KOPT-K1 (cell line): ENCODE results near the gene USP36.

ENCODE experiments used
- H3K27ac ChIP-seq: fragments of 200-600 bp; sonication (generic); 2 replicates; pipeline ENCODE4 v1.5.1; 2016; ENCODE audit warnings: antibody characterized with exemption, mild to moderate bottlenecking, low read depth, low read length; ENCODE audit not compliant: poor library complexity, severe bottlenecking
- H3K36me3 ChIP-seq: fragments of 200-600 bp; sonication (generic); 2 replicates; pipeline ENCODE4 v1.5.1; 2017; ENCODE audit warnings: antibody characterized with exemption, mild to moderate bottlenecking, low read length, moderate library complexity; ENCODE audit not compliant: insufficient read depth
- H3K9me3 ChIP-seq: fragments of 200-600 bp; sonication (generic); 2 replicates; pipeline ENCODE4 v1.5.1; 2017; ENCODE audit warnings: antibody characterized with exemption, low read length, mild to moderate bottlenecking; ENCODE audit not compliant: insufficient read depth, poor library complexity, severe bottlenecking

Gene USP36

DNA sequence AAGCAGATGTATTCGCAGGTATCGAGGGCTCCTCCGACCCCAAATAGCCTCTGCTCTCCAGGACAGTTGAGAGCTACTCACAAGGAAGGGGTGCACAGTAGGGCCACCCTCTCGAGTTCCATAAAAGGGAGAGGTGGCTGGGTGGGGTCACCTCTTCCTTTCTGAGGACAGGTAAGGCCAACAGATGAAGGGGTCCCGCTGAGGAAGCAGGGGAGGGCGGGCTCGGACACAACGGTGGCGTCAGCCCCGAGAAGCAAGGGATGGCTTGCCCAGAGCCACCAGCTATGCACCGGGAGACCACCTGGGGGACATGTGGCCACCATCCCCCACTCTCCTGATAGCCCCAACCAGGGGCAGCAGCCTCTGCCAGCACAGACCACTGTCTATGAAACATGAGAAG, 43.4 kb downstream of the USP36 start:
- Histone ChIP-seq H3K9me3 (no peaks in the 10 kb centered on the region), H3K36me3 (peaks cover 98% of the 10 kb centered on the region), H3K27ac (no peak overlapping the region)

DNA sequence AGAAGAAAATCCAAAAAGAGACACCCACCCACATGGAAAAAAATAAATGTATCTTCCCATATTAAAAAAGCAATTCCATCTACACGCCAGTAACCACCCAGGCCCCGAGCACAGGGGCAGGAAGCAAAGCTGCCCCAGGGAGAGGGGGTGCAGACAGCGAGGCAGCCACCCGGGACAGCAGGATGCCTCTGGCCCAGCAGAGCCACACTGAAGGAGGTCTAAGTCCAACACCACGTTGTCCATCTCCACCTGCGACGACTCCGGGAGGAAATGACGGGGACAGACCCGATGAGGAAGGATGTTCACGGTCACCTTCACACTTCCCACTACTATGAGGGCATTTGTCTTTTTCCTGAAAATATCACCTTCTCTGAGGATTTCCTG, 44.1 kb downstream of the USP36 start:
- Histone ChIP-seq H3K9me3 (no peaks in the 10 kb centered on the region), H3K36me3 (peaks cover 99% of the 10 kb centered on the region), H3K27ac (no peak overlapping the region)

DNA sequence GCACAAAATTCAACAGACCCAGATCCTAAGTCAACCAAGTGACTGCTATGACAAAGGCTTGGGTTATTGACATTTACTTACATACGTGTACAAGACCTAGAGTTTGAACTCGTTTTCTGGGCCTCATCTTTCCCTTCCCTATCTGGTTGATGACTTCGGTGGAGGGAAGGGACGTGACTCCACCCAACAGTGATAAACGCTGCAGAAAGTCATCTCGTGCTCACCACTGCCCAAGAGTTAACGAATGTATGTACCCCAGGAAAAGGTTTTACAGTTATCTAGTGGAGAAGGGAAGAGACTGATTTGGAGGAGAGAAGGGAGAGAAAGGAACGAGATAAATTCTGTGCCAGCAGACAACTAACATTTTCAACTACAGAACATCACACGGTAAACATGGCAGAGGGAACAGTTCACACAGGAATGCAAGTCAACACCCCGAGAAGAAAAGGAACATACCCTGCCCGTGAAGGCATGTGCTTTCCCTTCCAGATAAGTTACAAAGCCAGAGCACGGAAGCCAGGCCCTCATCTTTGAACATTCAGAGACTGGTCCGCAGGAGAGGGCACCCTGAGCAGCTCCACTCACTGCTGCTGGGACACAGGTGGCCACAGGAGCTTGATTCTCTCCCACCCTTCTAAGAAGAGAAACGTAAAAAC, 44.6 kb downstream of the USP36 start:
- no peak overlapping the region for H3K27ac ChIP-seq
- H3K9me3 ChIP-seq = no peaks in the 10 kb centered on the region
- H3K36me3 ChIP-seq = peaks cover 98% of the 10 kb centered on the region

DNA sequence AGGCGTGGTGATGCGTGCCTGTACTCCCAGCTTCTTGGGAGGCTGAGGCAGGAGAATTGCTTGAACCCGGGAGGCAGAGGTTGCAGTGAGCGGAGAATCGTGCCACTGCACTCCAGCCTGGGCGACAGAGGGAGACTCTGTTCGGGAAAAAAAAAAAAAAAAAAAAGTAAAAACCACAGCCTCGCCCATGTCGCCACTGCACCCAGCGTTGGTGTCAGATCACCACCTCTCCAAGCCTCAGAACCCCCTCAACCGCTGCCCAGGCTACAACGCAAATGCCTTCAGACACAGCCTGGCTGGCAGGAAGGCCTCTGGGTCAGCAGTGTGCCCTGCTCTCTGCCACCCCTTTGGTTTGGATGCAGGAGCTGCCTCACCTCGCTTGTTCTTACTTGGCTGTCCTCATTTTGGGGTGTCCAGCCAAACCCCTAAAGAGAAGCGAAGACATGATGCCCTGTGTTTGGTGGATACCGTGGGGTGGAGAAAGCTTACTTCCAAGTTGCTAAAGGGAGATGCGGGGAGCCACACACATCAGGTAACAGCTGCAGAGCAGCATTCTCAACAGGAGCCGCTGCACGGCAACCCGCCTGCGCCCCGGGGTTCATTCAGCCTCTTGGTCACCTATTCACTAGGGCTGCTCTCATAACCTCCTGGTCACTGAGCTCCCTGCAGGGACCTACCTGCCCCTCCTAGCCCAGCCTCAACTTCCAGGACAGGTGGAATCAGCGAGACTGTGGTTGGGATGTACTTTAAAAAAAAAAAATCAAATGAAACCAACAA, 45.6 kb downstream of the USP36 start:
- Histone ChIP-seq H3K27ac (no peak overlapping the region), H3K9me3 (no peaks in the 10 kb centered on the region), H3K36me3 (peaks cover 96% of the 10 kb centered on the region)

DNA sequence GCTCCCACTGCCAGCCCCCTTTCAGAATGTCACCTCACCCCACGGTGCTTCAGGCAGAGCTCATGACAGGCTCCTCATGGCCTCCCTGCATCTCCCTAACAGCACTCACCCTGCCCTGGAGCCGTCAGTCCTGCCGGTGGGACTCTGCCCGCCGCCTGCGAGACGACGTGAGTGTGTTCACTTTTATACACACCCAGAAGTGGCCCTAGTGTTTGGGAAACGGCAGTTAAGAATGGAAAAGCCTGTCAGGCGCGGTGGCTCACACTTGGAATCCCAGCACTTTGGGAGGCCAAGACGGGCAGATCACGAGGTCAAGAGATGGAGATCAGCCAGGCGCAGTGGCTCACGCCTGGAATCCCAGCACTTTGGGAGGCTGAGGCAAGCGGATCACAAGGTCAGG, 46.2 kb downstream of the USP36 start:
- Histone ChIP-seq H3K27ac (no peak overlapping the region), H3K36me3 (peaks cover 92% of the 10 kb centered on the region), H3K9me3 (no peaks in the 10 kb centered on the region)

DNA sequence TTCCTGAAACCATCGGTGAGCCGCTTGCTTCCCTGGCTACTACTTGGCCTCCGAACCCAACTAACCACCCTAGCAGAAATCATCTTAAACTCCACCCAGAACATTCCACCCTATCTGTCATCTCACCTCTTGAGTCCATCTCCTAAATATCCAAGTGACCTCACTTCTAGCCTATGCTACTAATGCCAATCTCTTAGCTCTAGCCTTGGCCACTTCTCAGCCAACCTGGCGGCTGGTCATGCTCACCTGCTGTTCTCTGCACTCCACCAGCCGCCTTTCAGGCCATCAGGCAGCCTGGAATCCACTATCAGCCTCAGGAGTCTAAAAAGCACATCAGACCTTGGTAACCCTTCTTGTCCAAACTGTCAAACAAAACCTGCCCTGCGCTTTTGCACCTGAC, 46.6 kb downstream of the USP36 start:
- peaks cover 91% of the 10 kb centered on the region for H3K36me3 ChIP-seq
- no peaks in the 10 kb centered on the region for H3K9me3 ChIP-seq
- H3K27ac ChIP-seq = no peak overlapping the region

DNA sequence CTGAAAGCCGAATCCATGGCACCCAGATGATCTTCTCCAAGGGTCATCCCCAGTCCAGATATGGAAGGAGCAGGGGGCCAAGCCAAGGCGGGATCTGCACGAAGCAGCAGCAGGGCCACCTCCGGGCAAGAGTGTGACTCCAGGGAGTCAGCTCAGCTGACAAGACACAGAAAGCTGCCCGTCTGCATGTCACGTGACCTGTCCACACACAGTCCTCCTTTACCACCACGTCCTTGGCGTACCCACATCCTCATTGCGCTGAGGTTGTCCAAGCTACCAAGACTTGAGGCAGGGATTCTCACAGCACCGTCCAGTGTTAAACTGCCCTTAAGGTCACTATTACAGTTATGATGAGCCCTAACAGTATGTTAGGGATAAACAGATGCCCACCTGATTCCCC, 47.2 kb downstream of the USP36 start:
- no peak overlapping the region for H3K27ac ChIP-seq
- peaks cover 85% of the 10 kb centered on the region for H3K36me3 ChIP-seq
- no peaks in the 10 kb centered on the region for H3K9me3 ChIP-seq

DNA sequence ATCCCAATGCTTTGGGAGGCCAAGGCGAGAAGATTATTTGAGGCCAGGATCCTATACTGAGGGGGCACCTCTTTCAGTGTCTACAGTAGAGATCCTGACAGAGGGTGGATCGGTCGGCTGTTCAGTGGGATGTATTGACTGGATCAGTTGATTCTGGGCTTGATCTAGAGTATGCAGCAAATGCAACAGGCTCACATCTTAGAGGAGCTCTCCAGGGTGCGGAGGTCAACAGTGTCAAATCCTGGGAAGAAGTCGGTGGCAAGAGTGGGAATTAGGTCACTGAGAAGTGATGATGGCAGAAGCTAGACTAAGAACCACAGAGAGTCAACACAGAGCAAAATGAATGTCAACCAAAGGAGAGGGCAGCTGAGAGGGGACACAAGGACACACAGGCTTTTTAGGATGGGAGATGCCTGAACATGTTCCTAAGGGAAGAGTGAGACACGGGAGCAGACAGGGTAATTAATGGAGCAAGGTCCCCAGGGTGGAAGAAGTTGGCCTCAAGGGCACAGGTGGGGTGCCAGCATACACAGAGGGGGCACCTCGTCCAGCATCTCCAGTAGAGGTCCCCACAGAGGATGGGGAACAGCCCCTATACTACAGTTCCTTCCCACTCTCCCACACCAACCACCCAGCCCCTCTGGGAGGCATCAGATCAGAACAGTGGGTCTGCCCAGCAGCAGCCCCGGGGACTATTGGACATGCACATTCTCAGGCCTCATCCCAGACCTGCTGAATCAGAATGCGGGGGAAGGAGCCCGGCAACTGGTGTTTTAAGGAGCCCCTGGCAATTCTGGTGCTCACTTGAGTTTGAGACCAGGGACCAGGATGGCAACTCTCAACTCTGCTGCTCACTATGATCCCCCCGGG, 48.5 kb downstream of the USP36 start:
- H3K27ac ChIP-seq = no peak overlapping the region
- H3K36me3 ChIP-seq = peaks cover 72% of the 10 kb centered on the region
- no peaks in the 10 kb centered on the region for H3K9me3 ChIP-seq

DNA sequence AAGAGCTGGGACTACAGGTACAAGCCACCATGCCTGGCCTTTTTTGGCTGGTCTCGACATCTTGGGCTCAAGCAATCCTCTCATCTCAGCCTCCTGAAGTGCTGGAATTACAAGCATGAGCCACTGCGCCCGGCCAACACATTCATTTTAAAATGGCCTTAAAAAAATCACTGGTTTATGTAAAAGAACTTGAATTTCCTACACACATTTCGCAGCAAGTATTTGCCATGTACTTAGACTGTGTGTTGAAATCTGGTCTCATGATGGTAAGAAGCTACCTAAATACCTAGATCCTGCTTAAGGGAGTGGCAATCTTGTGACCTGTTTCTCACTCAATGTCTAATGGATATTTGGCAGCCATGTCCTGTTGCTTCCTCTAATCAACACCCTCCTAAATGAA, 50.1 kb downstream of the USP36 start:
- H3K9me3 ChIP-seq = no peaks in the 10 kb centered on the region
- H3K27ac ChIP-seq = no peak overlapping the region
- H3K36me3 ChIP-seq = peaks cover 56% of the 10 kb centered on the region

DNA sequence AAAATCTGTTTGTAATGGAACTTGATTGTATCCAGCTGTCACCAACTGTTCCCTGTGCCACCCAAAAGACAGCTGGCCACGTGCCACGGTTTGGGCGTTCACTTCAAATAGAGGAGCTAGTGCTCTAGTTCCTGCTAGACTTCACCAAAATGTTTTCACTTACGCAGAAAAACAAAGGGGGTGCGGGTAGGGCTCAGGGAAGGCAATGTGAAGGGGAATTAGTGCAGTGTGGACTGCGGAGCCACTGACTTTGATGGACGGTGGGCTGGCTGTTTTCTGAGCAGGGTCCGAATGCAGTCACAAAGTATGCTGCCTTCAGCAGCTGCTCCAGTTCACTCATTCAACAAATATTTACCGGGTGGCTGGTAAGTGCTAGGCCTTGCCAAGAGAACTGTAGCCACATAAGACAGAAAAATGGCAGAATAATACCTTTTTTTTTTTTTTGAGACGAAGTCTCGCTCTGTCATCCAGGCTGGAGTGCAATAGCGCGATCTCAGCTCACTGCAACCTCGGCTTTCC, 50.9 kb downstream of the USP36 start:
- peaks cover 48% of the 10 kb centered on the region for H3K36me3 ChIP-seq
- H3K9me3 ChIP-seq = no peaks in the 10 kb centered on the region
- no peak overlapping the region for H3K27ac ChIP-seq

DNA sequence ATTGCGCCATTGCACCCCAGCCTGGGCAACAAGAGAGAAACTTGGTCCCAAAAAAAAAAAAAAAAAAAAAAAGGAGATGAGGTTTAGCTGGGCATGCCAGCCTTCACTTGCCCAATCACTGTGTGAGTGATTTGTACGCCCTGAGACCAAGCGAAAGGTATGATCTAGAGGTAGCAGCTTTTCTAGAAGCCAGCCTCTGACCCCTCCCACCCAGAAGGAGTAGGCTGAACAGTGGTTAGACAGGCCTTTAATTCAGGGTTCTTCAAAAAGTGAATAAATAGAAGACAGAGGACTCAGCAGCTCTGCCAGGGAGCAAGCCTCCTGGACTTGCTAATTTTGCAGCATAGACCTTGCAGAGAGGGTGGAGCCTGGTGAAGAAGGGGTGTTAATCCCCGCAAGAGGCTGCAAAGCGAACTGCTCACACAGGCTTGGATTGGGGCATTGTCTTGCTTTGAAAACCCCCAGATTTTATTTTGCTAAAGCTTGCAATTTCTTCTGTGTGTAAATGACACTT, 51.4 kb downstream of the USP36 start:
- H3K27ac ChIP-seq = no peak overlapping the region
- no peaks in the 10 kb centered on the region for H3K9me3 ChIP-seq
- peaks cover 43% of the 10 kb centered on the region for H3K36me3 ChIP-seq

DNA sequence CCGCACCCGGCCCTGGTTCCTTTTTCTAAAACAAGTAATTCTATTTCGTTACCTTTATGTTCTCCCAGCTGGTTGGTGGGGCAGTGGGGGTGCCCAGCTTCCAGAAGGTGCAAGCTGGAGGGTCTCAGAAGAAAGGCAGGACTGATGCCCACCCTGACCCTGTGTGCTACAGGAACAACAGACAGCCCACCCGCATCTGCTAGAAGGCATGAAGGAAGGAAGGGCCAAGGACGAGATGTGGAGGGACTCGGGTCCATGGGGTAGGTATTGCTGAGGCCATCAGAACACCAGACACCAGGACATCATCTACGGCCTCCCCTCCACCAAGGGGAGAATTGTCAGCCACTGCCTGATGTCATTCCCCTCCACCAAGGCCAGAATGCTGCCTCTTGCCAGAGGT, 52.2 kb downstream of the USP36 start:
- Histone ChIP-seq H3K36me3 (peaks cover 35% of the 10 kb centered on the region), H3K27ac (no peak overlapping the region), H3K9me3 (no peaks in the 10 kb centered on the region)

DNA sequence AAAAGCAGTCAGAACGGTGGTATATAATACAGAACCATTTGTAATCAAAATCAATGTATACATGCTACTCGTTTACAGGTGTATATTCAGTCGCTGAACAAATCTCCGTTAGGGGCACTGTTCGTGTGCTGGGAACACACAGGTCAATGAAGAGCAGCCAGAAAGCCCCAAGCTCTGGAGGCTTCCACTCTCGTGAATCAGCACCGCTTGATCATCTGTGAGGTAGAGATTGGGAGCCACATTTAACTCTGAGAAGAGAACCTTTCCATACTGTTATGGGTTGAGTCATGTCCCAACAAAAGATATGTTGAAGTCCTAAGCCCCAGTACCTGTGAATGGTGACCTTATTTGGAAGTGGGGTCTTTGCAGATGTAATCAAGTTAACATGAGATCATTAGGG, 53.2 kb downstream of the USP36 start:
- Histone ChIP-seq H3K36me3 (peaks cover 26% of the 10 kb centered on the region), H3K9me3 (no peaks in the 10 kb centered on the region), H3K27ac (no peak overlapping the region)

DNA sequence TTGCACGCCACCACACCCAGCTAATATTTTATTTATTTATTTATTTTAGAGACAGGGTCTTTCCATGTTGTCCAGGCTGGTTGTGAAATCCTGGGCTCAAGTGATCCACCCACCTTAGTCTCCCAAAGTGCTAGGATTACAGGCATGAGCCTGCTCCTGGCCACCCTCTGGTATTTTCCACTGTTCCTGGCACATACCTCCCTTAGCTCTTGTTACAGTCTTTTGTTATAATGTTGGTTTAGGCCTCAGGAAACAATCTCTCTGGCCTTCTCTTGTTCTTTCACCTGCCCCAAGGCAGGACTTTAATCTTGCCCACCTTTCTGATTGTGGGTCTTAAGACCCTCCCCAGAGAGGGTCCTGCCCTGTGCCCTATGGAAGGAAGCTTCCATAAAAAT, 55.0 kb downstream of the USP36 start:
- peaks cover 11% of the 10 kb centered on the region; the same call in 1 of the 2 replicates for H3K36me3 ChIP-seq
- H3K9me3 ChIP-seq = no peaks in the 10 kb centered on the region
- no peak overlapping the region for H3K27ac ChIP-seq
